ENCODE results near the gene PIAS4. TPM values are rescaled to one million over a fixed set of nuclear protein-coding genes. Genes with fewer than 3 reads are reported as not detected.

The PIAS4 gene
- total and polyA plus RNA-seq, 9 of the 15 experiments (the other 6 are each of a cell fraction or from before 2014, with no cell fraction given) = 0.27 to 34.9 (median 14.4) TPM

DNA sequence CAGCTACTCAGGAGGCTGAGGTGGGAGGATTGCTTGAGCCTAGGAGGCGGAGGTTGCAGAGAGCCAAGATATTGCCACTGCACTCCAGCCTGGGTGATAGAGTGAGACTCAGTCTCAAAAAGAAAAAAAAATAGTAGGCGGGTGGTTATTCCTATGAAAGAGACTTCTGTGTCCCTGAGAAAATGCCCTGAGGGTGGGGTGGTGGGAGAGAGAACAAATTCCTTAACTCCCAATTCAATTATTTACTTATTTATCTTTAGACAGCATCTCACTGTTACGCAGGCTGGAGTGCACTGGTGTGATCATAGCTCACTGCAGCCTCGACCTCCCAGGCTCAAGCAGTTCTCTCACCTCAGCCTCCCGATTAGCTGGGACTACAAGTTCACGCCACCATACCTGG lies 11.9 kb upstream of the PIAS4 start:
- WGBS (ENCODE audit: insufficient coverage, low coverage, missing lambda C conversion rate) = 44% methylated on average over 6 of the region's 6 CpGs
- no peak overlapping the region for H3K4me2 ChIP-seq (ENCODE audit: insufficient read depth, low read length)
- TF ChIP-seq, protein P1, sequence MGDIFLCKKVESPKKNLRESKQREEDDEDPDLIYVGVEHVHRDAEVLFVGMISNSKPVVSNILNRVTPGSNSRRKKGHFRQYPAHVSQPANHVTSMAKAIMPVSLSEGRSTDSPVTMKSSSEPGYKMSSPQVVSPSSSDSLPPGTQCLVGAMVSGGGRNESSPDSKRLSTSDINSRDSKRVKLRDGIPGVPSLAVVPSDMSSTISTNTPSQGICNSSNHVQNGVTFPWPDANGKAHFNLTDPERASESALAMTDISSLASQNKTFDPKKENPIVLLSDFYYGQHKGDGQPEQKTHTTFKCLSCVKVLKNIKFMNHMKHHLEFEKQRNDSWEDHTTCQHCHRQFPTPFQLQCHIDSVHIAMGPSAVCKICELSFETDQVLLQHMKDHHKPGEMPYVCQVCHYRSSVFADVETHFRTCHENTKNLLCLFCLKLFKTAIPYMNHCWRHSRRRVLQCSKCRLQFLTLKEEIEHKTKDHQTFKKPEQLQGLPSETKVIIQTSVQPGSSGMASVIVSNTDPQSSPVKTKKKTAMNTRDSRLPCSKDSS (IDR thresholded peaks at IDR 0.05; ENCODE audit: low read depth, partially characterized antibody) = no peak
- TF ChIP-seq, protein P2, sequence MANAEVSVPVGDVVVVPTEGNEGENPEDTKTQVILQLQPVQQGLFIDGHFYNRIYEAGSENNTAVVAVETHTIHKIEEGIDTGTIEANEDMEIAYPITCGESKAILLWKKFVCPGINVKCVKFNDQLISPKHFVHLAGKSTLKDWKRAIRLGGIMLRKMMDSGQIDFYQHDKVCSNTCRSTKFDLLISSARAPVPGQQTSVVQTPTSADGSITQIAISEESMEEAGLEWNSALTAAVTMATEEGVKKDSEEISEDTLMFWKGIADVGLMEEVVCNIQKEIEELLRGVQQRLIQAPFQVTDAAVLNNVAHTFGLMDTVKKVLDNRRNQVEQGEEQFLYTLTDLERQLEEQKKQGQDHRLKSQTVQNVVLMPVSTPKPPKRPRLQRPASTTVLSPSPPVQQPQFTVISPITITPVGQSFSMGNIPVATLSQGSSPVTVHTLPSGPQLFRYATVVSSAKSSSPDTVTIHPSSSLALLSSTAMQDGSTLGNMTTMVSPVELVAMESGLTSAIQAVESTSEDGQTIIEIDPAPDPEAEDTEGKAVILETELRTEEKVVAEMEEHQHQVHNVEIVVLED (CRISPR knock-in tag; IDR thresholded peaks at IDR 0.05) = no peak
- TF ChIP-seq ZBTB12 (CRISPR knock-in tag; IDR thresholded peaks at IDR 0.05) (no peak), SIX5 (IDR thresholded peaks at IDR 0.05; ENCODE audit: borderline replicate concordance in 1 of 2, insufficient read depth in 1 of 2, low read depth in 1 of 2, low read length in 2 of 2) (no peak)
- TF ChIP-seq, protein P3, sequence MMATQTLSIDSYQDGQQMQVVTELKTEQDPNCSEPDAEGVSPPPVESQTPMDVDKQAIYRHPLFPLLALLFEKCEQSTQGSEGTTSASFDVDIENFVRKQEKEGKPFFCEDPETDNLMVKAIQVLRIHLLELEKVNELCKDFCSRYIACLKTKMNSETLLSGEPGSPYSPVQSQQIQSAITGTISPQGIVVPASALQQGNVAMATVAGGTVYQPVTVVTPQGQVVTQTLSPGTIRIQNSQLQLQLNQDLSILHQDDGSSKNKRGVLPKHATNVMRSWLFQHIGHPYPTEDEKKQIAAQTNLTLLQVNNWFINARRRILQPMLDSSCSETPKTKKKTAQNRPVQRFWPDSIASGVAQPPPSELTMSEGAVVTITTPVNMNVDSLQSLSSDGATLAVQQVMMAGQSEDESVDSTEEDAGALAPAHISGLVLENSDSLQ (IDR thresholded peaks at IDR 0.05) = no peak
- TF ChIP-seq, protein P4, sequence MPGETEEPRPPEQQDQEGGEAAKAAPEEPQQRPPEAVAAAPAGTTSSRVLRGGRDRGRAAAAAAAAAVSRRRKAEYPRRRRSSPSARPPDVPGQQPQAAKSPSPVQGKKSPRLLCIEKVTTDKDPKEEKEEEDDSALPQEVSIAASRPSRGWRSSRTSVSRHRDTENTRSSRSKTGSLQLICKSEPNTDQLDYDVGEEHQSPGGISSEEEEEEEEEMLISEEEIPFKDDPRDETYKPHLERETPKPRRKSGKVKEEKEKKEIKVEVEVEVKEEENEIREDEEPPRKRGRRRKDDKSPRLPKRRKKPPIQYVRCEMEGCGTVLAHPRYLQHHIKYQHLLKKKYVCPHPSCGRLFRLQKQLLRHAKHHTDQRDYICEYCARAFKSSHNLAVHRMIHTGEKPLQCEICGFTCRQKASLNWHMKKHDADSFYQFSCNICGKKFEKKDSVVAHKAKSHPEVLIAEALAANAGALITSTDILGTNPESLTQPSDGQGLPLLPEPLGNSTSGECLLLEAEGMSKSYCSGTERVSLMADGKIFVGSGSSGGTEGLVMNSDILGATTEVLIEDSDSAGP (CRISPR knock-in tag; IDR thresholded peaks at IDR 0.05) = no peak
- H2AFZ ChIP-seq (ENCODE audit: low read depth, low read length) = 0 out of 2 replicates have a peak overlapping the region, but pooled peaks have one; percentile 0
- no peaks in the 10 kb centered on the region for H3K9me1 ChIP-seq (ENCODE audit: control insufficient read depth, insufficient read depth, low read length)
- in situ Hi-C loops (cut with MboI) (no loop called here), intact Hi-C loops (cut with micrococcal nuclease) (no loop called here)
- FAIRE-seq = no peak
- no peaks in the 10 kb centered on the region for H4K20me1 ChIP-seq (replicated peaks; ENCODE audit: control insufficient read depth, insufficient read depth, low read length)
- CTCF ChIA-PET (ENCODE audit: low intra/inter-chr PET ratio) = no interaction called here
- POLR2A ChIA-PET = interaction anchor here (0.6 to 2.8 kb wide), 4 partner anchors 10 to 15 kb away, joined by 3 to 16 read pairs (median 4); partner anchors contain the start of gene EEF2
- no peak overlapping the region for H3K4me3 ChIP-seq
- no peaks in the 10 kb centered on the region for H3K36me3 ChIP-seq (ENCODE audit: control insufficient read depth, insufficient read depth, low read length)
- no peaks in the 10 kb centered on the region for H3K79me2 ChIP-seq (ENCODE audit: control insufficient read depth, insufficient read depth, low read length)
- no peaks in the 10 kb centered on the region for H3K27me3 ChIP-seq (ENCODE audit: control insufficient read depth in 2 of 2, insufficient read depth in 2 of 2, low read length in 2 of 2)
- no peak overlapping the region for H3K9ac ChIP-seq (ENCODE audit: insufficient read depth in 1 of 2, low read depth in 2 of 2, low read length in 2 of 2)
- DNase-seq (ENCODE audit: extremely low read depth in 1 of 4, low spot score in 3 of 4) = no peak
- no peak for ATAC-seq
- no peak overlapping the region for H3K27ac ChIP-seq (ENCODE audit: extremely low read depth, low read depth, low read length)
- H3K4me1 ChIP-seq (replicated peaks in 1 of 2; ENCODE audit: control insufficient read depth in 2 of 2, insufficient read depth in 2 of 2, low read length in 2 of 2) = peaks cover 2 to 10% of the 10 kb centered on the region in 2 experiments; a peak in 4 of 5 replicates
- BruUV-seq (replicated peaks) = no TSS peak
- 0 out of 2 replicates have a peak, but pooled peaks cover 1% of the 10 kb centered on the region for H3K9me3 ChIP-seq (replicated peaks; ENCODE audit: control insufficient read depth, insufficient read depth, low read depth, low read length)
